ENCODE data around the gene PFKFB3. TPM values are rescaled to one million over a fixed set of nuclear protein-coding genes. Genes with fewer than 3 reads are reported as not detected.

PFKFB3 gene
- total RNA-seq, 1 donor from 2014 or later: 108 TPM

- H3K9me3 Mint-ChIP-seq: no peaks in the 10 kb centered on the region
- H3K36me3 Mint-ChIP-seq (ENCODE audit: low read depth): peaks cover 16% of the 10 kb centered on the region
- H3K27ac Mint-ChIP-seq: no peak overlapping the region
- peaks cover 8% of the 10 kb centered on the region for H3K4me1 Mint-ChIP-seq
- intact Hi-C loops (cut with micrococcal nuclease): no loop called here
- H3K4me3 Mint-ChIP-seq: no peak overlapping the region
- no peaks in the 10 kb centered on the region for H3K27me3 Mint-ChIP-seq
- no peak for DNase-seq
Observed at GRCh38 chr10:6249698-6250097, 47.0 kb downstream of the PFKFB3 start.

DNA sequence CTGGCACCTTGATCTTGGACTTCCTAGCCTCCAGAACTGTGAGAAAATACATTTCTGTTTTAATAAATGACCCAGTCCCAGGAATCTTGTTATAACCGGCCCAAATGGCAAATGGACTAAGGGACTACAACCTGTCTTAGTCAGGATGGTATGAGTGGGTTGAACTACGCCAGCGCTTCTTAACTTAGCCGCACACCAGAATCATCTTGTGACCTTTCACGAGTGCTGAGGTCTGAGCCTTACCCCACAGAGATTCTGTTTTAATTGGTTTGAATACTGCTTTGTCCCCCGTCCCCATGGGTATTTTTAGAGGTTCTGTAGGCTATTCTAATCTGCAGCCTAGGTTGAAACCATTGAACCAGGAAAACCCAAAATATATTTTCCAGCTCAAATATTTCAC lies 48.0 kb downstream of the PFKFB3 start:
- Mint-ChIP-seq H3K27ac (no peak overlapping the region), H3K4me3 (no peak overlapping the region), H3K36me3 (ENCODE audit: low read depth) (peaks cover 19% of the 10 kb centered on the region), H3K4me1 (peaks cover 9% of the 10 kb centered on the region), H3K27me3 (no peaks in the 10 kb centered on the region), H3K9me3 (no peaks in the 10 kb centered on the region)
- no peak for DNase-seq
- intact Hi-C loops (cut with micrococcal nuclease): no loop called here

DNA sequence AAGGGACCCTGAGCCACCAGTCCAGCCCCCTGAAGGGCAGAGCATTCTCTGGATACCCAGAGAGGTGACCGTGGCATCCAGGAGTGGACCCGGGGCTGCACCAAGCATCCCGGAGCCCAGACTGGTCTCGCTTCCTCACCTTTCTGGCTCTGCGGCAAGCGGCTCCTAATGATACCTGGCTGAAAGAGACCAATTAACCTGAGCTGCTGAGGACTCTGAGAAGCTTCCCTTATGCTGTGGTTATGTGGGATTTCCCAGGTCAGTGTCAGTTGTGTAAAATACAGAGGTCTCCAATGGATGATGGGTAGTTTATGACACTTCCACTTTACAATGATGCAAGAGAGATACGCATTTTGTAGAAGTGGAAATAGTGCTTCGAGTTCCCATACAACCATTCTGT lies 51.5 kb downstream of the PFKFB3 start:
- peaks cover 25% of the 10 kb centered on the region for H3K36me3 Mint-ChIP-seq (ENCODE audit: low read depth)
- no peaks in the 10 kb centered on the region for H3K27me3 Mint-ChIP-seq
- no peak for DNase-seq
- no peak overlapping the region for H3K27ac Mint-ChIP-seq
- peaks cover 7% of the 10 kb centered on the region for H3K9me3 Mint-ChIP-seq
- intact Hi-C loops (cut with micrococcal nuclease): no loop called here
- H3K4me3 Mint-ChIP-seq: no peak overlapping the region
- peaks cover 9% of the 10 kb centered on the region for H3K4me1 Mint-ChIP-seq

- H3K27me3 Mint-ChIP-seq: no peaks in the 10 kb centered on the region
- H3K9me3 Mint-ChIP-seq: peaks cover 16% of the 10 kb centered on the region
- peaks cover 9% of the 10 kb centered on the region for H3K4me1 Mint-ChIP-seq
- DNase-seq: no peak
- peaks cover 32% of the 10 kb centered on the region for H3K36me3 Mint-ChIP-seq (ENCODE audit: low read depth)
- no peak overlapping the region for H3K27ac Mint-ChIP-seq
- intact Hi-C loops (cut with micrococcal nuclease): no loop called here
- H3K4me3 Mint-ChIP-seq: no peak overlapping the region
Observed at GRCh38 chr10:6255548-6256061, 52.9 kb downstream of the PFKFB3 start.

GRCh38 chr10:6256439-6256838 lies 53.7 kb downstream of the PFKFB3 start:
- H3K9me3 Mint-ChIP-seq: peaks cover 23% of the 10 kb centered on the region
- no peak overlapping the region for H3K27ac Mint-ChIP-seq

DNA sequence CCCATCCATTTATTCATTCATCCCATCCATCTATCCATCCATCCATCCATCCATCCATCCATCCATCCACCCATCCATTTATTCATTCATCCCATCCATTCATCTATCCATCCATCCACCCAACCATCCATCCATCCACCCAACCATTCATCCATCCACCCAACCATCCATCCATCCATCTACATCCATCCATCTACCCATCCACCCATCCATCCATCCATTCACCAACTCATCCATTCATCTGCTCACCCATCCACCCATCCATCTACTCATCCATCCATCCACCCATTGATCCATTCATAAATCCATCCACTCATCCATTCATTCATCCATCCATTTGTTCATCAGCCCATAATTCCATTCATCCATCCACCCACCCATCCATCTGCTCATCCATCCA lies 56.4 kb downstream of the PFKFB3 start:
- H3K27ac Mint-ChIP-seq: no peak overlapping the region
- H3K4me1 Mint-ChIP-seq: peaks cover 4% of the 10 kb centered on the region
- DNase-seq: no peak
- peaks cover 44% of the 10 kb centered on the region for H3K36me3 Mint-ChIP-seq (ENCODE audit: low read depth)
- H3K4me3 Mint-ChIP-seq: no peak overlapping the region
- peaks cover 26% of the 10 kb centered on the region for H3K9me3 Mint-ChIP-seq
- no peaks in the 10 kb centered on the region for H3K27me3 Mint-ChIP-seq
- intact Hi-C loops (cut with micrococcal nuclease): no loop called here

More at GRCh38 chr10:6256439-6256838, 53.7 kb downstream of the PFKFB3 start:
- no peak for DNase-seq
- intact Hi-C loops (cut with micrococcal nuclease): no loop called here
- H3K27me3 Mint-ChIP-seq: no peaks in the 10 kb centered on the region
- H3K36me3 Mint-ChIP-seq (ENCODE audit: low read depth): peaks cover 40% of the 10 kb centered on the region
- no peak overlapping the region for H3K4me3 Mint-ChIP-seq
- peaks cover 9% of the 10 kb centered on the region for H3K4me1 Mint-ChIP-seq

DNA sequence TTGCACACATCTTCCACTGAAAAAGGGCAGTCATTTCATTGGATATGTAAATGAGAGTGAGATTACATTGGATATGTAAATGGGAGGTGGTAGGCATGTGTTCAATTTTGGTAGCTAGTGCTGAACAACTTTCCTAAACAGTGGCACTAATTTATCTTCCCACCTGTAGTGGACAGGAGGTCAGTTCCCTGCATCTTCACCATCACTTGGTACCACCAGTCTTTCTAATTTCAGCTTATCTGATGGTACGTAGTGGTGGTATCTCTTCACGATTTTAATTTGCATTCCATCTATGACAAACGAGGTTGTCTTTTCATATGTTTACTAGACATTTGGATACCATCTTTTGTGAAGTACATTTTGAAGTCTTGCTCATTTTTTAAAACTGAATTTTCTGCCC lies 58.1 kb downstream of the PFKFB3 start:
- peaks cover 2% of the 10 kb centered on the region for H3K4me1 Mint-ChIP-seq
- intact Hi-C loops (cut with micrococcal nuclease): no loop called here
- peaks cover 26% of the 10 kb centered on the region for H3K9me3 Mint-ChIP-seq
- no peak for DNase-seq
- peaks cover 45% of the 10 kb centered on the region for H3K36me3 Mint-ChIP-seq (ENCODE audit: low read depth)
- H3K27ac Mint-ChIP-seq: no peak overlapping the region
- no peaks in the 10 kb centered on the region for H3K27me3 Mint-ChIP-seq
- no peak overlapping the region for H3K4me3 Mint-ChIP-seq

DNA sequence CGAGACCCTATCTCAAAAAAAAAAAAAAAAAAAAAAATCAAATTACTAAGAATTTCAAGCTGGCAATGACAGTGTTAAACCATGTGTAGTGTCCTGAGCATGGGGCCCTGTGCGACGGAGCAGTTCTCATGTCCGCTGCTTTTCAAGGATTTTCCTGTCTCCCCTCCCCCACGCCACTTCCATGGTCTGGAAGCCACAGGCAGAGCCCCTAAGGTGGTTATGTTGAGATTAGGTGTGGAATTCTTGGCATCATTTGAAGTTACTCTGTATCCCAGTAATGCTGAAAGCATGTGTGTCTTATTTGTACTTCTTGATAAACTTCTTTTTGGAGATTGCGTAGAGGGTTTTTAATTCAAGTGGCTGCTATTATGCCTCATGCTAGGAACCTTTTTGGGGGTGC lies 65.2 kb downstream of the PFKFB3 start:
- H3K27ac Mint-ChIP-seq: peak overlapping the region; percentile 75
- intact Hi-C loops (cut with micrococcal nuclease): loop anchor here (1.0 to 5.0 kb wide), 2 partner anchors 7 to 44 kb away; no protein-coding TSS in a partner anchor
- peaks cover 51% of the 10 kb centered on the region for H3K4me1 Mint-ChIP-seq

GRCh38 chr10:6269432-6269831 lies 66.7 kb downstream of the PFKFB3 start:
- Mint-ChIP-seq H3K27me3 (no peaks in the 10 kb centered on the region), H3K36me3 (ENCODE audit: low read depth) (peaks cover 13% of the 10 kb centered on the region), H3K9me3 (no peaks in the 10 kb centered on the region), H3K4me3 (no peak overlapping the region), H3K4me1 (peaks cover 59% of the 10 kb centered on the region), H3K27ac (peak overlapping the region; percentile 94)
- no peak for DNase-seq
- intact Hi-C loops (cut with micrococcal nuclease): loop anchor here (5.0 kb wide), 1 partner anchor 43 kb away; no protein-coding TSS in a partner anchor

More for the DNA sequence above, 65.2 kb downstream of the PFKFB3 start:
- no peaks in the 10 kb centered on the region for H3K9me3 Mint-ChIP-seq
- peaks cover 15% of the 10 kb centered on the region for H3K36me3 Mint-ChIP-seq (ENCODE audit: low read depth)
- H3K4me3 Mint-ChIP-seq: peak overlapping the region; percentile 40
- no peak for DNase-seq
- H3K27me3 Mint-ChIP-seq: no peaks in the 10 kb centered on the region

GRCh38 chr10:6269953-6270867 lies 67.5 kb downstream of the PFKFB3 start:
- Mint-ChIP-seq H3K27ac (peak overlapping the region; percentile 94), H3K4me1 (peaks cover 62% of the 10 kb centered on the region), H3K36me3 (ENCODE audit: low read depth) (peaks cover 14% of the 10 kb centered on the region), H3K4me3 (peak overlapping the region; percentile 62), H3K9me3 (no peaks in the 10 kb centered on the region), H3K27me3 (no peaks in the 10 kb centered on the region)
- peak; percentile 92 for DNase-seq
- intact Hi-C loops (cut with micrococcal nuclease): loop anchor here (1.0 to 10.0 kb wide), 10 partner anchors 25 to 395 kb away; partner anchors contain the start of gene PFKFB3

- Mint-ChIP-seq H3K9me3 (no peaks in the 10 kb centered on the region), H3K4me1 (peaks cover 69% of the 10 kb centered on the region), H3K27me3 (no peaks in the 10 kb centered on the region), H3K27ac (peak overlapping the region; percentile 94), H3K4me3 (peak overlapping the region; percentile 62), H3K36me3 (ENCODE audit: low read depth) (peaks cover 9% of the 10 kb centered on the region)
- intact Hi-C loops (cut with micrococcal nuclease): loop anchor here (1.0 to 10.0 kb wide), 9 partner anchors 24 to 394 kb away; partner anchors contain the start of gene PFKFB3
- DNase-seq: no peak
Observed at GRCh38 chr10:6270951-6271350, 68.2 kb downstream of the PFKFB3 start.

- peak overlapping the region; percentile 94 for H3K27ac Mint-ChIP-seq
- no peaks in the 10 kb centered on the region for H3K27me3 Mint-ChIP-seq
- H3K36me3 Mint-ChIP-seq (ENCODE audit: low read depth): peaks cover 7% of the 10 kb centered on the region
- peaks cover 71% of the 10 kb centered on the region for H3K4me1 Mint-ChIP-seq
- intact Hi-C loops (cut with micrococcal nuclease): loop anchor here (2.0 to 10.0 kb wide), 5 partner anchors 69 to 393 kb away; partner anchors contain the start of gene PFKFB3
- H3K4me3 Mint-ChIP-seq: peak overlapping the region; percentile 34
- DNase-seq: no peak
- no peaks in the 10 kb centered on the region for H3K9me3 Mint-ChIP-seq
Observed at GRCh38 chr10:6271663-6272062, 68.9 kb downstream of the PFKFB3 start.

DNA sequence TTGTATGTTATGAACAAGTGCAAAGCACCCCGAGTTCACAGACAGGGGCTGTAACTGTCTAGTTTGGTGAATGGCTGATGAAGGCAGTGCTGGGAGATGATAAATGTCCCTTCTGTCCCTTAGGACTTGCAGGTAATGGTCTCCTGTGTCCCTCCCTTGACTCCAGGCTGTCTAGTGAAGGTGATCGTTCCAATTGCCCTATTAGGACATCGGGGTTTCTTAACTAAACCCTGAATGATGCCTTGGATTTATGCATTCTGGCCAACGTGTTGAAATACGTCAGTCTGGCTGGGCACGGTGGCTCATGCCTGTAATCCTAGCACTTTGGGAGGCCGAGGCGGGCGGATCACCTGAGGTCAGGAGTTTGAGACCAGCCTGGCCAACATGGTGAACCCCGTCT lies 69.4 kb downstream of the PFKFB3 start:
- Mint-ChIP-seq H3K4me3 (peak overlapping the region; percentile 34), H3K27me3 (no peaks in the 10 kb centered on the region), H3K9me3 (no peaks in the 10 kb centered on the region), H3K27ac (peak overlapping the region; percentile 94), H3K4me1 (peaks cover 71% of the 10 kb centered on the region), H3K36me3 (ENCODE audit: low read depth) (peaks cover 9% of the 10 kb centered on the region)
- intact Hi-C loops (cut with micrococcal nuclease): loop anchor here (5.0 to 10.0 kb wide), 2 partner anchors 135 to 393 kb away; no protein-coding TSS in a partner anchor
- no peak for DNase-seq

DNA sequence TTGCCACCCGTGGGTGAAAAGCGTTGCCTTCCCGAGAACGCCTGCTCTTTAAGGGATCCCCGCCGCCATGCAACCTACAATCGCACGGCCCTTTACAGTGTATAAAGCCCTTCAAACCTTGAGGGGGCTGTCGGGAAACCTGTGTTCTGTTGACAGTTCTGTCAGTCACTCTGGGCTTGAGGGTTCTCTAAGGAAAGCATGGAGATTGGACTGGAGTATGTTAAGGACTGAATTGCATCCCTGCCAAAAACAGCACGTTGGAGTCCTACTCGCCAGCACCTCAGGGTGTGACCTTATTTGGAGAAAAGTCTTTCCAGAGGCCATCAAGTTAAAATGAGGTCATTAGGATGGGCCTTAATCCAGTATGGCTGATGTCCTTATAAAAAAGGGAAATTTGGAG lies 70.6 kb downstream of the PFKFB3 start:
- Mint-ChIP-seq H3K27me3 (no peaks in the 10 kb centered on the region), H3K36me3 (ENCODE audit: low read depth) (peaks cover 14% of the 10 kb centered on the region), H3K4me1 (peaks cover 67% of the 10 kb centered on the region), H3K9me3 (peaks cover 4% of the 10 kb centered on the region), H3K4me3 (no peak overlapping the region), H3K27ac (peak overlapping the region; percentile 95)
- DNase-seq: no peak
- intact Hi-C loops (cut with micrococcal nuclease): loop anchor here (5.0 to 10.0 kb wide), 2 partner anchors 136 to 391 kb away; no protein-coding TSS in a partner anchor
